GM12873 (cell line): Measurements from ENCODE around the gene DNAH14.

Experiments used
- TF ChIP-seq, protein P1 (sequence below): IDR thresholded peaks from 2 replicates; pipeline ENCODE4 v1.5.1; 2012; ENCODE audit warnings: low read depth, mild to moderate bottlenecking, moderate library complexity, low read length, control low read depth; ENCODE audit not compliant: insufficient read depth; ENCODE audit errors: missing control alignments

DNAH14 gene

DNA sequence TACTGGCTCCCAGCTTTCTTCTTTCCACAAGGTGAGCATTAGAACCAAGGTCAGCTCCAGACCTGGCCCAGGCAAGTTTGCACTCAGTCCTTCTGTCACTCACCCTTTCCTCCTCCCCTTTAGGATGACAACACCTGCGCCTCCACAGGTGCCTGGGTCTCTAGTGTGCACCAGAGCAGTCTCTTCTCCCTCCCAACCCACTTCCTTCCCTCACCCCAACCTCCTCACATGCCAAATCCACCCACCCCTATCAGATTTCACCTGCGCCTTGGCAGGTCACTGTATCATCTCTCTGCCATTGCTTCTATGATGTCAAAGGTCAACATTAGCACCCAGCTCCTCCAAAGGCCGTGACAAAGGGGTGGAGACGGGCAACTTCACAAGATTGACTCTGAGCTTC is 460.4 kb downstream of the DNAH14 start:
- TF ChIP-seq, protein P1, sequence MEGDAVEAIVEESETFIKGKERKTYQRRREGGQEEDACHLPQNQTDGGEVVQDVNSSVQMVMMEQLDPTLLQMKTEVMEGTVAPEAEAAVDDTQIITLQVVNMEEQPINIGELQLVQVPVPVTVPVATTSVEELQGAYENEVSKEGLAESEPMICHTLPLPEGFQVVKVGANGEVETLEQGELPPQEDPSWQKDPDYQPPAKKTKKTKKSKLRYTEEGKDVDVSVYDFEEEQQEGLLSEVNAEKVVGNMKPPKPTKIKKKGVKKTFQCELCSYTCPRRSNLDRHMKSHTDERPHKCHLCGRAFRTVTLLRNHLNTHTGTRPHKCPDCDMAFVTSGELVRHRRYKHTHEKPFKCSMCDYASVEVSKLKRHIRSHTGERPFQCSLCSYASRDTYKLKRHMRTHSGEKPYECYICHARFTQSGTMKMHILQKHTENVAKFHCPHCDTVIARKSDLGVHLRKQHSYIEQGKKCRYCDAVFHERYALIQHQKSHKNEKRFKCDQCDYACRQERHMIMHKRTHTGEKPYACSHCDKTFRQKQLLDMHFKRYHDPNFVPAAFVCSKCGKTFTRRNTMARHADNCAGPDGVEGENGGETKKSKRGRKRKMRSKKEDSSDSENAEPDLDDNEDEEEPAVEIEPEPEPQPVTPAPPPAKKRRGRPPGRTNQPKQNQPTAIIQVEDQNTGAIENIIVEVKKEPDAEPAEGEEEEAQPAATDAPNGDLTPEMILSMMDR: no peak

DNA sequence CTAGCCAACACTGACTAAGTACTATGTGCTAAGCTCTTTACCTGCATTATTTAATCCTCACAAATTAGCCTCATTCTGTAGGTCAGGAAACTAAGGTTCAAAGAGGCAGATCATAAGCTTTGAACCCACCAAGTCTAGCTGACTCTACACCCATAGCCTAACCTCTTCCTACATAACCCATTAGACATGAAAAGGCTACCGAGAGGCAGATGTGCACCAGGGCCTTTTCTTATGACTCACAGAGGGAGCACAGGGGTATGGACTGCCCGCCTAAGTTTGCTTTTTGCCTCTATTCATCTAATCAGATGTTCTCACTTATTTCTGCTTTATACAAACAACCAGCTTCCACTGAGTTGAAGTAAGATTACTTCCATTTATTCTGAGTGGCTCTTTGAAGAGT is 466.9 kb downstream of the DNAH14 start:
- TF ChIP-seq, protein P1: no peak

DNA sequence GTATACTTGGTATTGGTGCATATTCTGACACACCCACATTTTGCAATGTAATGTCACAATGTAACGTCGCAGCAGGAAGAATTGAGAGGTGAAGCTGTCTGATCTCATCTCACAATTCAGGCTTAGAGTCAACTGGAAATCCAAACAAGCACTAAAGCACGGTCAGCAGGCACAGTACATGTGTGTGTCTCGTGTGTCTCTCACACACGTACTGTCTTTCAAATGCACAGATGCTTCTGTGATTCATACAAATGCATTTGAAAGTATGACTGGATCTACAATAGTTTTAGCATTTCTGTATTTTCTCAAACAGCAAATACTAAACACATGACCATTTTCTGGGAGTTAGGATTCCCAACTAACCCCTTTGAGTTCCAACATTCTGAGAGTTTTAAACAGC is 471.5 kb downstream of the DNAH14 start:
- TF ChIP-seq, protein P1: no peak

DNA sequence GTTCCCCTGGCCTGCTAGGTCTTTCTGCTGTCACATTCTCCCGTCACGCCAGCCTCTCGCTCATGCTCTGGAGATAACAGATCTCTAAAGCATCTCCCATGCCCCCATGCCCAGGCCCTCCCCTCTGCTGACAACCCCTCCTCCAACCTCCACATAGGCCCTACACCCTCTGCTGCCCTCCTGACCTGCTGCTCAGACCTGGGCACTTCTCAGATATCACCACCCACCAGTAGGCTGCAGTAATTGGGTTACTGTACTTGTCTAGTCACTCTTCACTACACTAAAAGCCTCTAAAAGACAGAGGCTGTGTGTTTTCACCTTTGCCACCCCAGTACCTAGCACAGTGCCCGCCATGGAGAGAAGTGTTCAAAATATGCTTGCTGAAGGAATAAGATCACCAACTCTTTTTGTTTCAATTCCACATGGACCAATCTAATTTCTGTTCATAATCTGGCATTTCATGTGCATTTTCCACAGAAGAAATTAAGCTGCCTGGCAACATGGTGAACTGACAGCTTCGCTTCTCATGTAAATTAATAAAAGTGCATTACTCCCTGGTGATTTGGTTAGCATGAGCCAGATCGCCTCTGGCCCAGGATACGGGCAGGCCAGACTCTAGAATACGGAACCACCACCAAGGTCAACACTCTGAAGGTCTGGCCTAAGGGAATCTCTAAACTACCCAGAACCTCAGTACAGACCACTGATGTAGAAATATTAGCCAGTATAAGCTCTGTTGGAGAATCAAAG is 477.7 kb downstream of the DNAH14 start:
- TF ChIP-seq, protein P1: no peak

DNA sequence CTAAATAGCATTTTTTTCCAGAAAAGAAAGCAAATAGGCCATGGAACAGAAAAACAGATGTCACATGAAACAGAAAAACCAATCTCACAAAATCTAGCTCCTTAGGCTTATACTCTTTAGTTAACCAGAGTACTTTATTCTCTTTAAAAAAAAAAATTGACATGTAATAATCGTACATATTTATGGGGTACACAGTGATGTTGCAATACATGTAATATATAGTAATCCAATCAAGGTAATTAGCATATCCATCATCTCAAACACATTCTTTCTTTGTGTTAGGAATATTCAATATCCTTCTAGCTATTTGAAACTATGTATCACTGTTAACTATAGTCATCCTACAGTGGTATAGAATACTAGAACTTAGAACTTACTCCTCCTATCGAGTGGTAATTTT is 478.3 kb downstream of the DNAH14 start:
- TF ChIP-seq, protein P1: no peak

DNA sequence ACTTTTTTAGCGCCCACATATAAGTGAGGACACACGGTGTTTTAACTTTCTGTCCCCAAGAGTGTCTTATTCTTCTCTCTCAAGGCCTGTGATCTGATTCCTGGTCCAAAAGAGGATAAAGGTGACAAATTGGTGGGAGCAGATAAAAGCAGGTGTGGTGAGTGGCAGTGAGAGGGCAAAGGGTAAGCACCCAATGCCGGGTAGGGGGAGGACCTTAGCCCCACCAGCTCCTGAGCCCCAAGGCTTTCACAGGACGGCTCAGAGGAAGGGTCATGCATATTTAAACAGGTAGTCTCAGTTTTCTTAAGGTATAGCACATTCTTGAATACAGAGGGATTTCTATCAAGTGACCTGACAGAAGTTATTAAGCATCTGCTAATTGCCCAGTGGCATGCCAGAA is 478.8 kb downstream of the DNAH14 start:
- TF ChIP-seq, protein P1: no peak

DNA sequence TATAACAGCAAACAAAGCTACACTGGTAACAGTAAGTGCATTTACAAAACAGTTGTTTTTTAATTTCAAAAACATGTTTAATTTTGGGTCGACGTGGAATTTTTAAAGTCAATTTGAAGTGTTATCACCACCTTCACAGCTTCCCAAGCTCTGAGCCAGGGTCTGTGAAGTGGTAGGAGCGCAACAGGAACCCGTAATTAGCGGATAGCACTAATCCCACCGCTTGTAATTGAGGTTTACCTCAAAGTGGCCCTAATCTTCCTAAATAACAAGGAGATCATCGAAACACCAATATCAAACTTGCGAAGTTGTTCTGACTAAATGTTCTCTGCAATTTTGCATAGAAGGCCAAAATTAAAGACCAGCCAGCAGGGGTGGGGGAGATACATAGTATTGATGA is 479.6 kb downstream of the DNAH14 start:
- TF ChIP-seq, protein P1: no peak
